GM21576 (cell line): ENCODE results near the gene DNAJB2.

Experiments
- ATAC-seq: cut with Tn5 transposase; IDR thresholded peaks from one replicate; pipeline ENCODE4 v1.9.1; 2021; ENCODE audit warnings: mild to moderate bottlenecking, moderate library complexity; ENCODE audit not compliant: unreplicated experiment

The DNAJB2 gene

DNA sequence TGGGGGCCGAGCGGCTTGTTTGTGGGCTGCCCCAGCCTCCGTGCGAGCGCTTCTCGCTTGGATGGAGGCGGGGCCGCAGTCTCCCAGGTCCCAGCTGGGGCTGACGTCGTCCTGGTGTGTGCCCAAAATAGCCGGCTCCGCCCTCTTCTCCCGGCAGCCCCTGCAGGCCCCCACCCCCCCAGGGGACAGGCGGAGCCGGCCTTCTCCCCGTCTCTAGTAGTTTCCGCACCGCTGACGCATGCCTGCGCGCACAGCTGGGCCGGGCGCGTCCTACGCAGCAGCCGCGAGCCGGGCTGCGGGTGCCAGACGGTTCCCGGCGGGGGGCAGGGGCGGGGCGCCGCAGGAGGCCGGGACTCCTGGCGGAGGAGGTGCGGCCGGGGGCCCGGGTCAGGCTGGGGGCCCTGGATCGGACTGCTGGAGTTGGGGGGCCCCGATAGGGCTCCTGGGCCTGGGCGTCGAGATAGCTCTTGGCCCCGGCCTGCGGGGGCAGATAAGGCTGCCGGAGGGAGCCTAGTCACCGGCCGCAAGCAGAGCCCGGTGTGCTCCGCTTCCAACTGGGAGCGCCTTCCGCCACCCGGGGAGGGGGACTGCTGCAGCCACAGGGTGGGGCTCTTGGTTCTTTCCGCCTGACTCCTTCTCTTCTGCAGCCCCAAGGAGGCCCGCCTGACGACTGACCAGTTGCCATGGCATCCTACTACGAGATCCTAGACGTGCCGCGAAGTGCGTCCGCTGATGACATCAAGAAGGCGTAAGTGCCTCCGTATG, at the start of gene DNAJB2:
Gene DNAJB2 (plus strand): TSS at position 216 of the 765 bp plus-strand sequence. CDS start 468 bp downstream, at position 684.
- ATAC-seq = peak; percentile 79

DNA sequence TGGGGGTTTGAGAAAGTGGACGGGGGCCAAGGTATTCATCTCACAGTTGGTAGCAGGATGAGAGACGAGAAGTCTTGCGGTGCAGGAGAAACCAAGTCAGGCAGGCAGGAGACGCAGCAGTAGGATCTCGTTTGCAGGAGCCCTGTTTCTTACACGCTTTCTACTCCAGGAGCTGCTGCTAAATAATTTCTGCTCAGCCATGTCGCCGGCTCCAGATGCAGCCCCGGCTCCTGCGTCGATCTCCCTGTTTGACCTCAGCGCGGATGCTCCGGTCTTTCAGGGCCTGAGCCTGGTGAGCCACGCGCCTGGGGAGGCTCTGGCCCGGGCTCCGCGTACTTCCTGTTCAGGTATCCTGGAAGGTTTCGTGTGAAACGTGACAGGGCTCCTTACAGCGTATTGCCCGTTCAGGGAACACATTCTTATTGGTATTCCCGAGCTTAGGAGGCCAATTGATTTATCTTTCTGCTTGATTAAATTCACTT, 49.1 kb upstream of the DNAJB2 start:
- ATAC-seq = peak; percentile 27

DNA sequence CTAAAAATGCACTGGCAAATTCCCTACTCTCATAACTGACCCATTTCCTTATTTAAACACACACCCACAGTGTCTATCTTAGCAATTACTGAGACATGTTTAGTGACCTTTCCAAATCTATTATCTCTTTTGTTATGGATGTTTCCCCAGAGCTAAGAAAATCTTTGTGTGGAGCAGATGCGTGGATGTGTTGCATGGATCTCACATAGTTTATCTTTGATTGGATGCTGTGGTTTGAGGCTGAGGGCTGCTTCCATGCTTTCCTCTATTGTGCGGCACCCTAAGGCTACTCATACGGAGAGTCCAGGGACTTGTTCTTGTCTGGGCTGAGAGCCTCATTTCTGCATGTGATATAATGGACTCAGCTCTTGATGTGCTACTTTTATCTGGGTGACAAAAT, 44.8 kb upstream of the DNAJB2 start:
- no peak for ATAC-seq

DNA sequence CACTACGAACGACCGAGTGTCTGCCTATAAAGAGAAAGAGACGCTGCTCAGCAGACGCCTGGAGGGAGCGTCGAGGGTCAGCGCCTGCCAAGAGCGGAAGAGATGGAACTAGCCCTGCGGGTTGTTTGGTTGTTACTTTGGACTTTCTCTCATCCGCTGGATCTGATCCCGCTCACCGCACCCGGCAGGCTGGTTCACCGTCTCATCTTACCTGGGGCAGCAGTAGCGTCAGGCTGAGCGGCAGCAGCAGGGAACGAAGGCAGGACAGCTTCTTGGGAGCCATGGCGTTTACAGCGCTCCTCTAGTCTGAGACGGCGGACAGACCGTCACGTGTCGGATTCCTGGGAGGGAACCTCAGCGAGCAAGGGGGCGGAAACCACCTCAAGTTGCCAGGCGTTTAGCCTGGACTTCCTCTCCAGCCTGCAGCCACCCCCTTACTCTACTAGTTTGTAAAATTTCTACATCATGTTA, 35.8 kb upstream of the DNAJB2 start:
- no peak for ATAC-seq

DNA sequence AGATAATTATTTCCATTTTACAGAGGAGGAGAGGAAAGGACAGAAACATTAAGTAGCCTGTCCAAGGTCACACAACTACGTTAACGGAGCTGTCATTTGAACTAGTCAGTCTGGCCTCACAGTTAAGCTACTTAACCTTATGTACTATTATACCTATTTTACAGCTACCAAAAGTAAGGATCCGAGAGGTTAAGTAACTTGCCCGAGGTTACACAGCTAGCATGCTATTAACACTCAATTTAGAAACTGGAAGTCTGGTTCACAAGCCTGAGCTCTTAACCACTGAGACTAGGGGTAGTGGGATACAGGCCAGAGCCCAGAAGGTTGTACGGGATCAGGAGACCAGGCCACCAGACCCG, 34.4 kb upstream of the DNAJB2 start:
- ATAC-seq = no peak

DNA sequence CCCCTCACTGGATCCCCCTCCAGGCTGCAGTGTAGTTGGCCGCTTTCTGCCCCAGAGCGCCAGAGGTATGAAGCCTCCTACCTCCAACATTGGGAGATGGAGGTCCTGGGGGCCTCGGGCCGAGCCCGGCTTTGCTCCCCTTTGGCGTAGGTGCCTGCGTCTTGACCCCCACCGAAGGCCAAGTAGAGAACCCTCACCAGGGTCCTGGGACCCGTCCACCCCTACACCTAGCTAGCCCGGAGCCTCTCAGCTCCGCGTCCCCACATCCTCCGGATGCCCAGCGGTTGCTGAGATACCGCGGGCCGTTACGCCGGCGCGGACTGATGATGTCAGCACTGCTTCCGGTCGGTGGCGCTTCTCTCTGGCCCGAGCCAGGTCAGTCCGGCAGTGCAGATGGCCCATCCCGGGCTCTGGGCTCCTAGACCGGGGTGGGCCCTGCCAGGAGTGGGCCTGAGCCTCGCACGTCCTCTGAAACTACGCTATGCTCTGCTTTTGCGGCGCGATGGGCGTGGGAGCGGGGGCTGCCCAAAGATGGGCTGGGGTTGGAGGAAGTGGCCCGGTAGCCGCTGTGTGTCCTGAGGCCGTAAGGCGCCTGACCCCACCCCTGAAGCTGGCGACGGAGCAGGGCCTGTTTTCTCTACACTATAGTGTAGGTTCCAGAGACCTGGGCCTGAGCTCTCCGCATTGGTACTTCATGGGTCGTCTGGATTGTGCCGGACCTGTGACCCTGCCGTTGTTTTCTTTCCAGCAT, 33.8 kb upstream of the DNAJB2 start, which contains the start of the genes GLB1L and STK16:
Gene GLB1L (minus strand): TSS at position 297 of the 751 bp plus-strand sequence. CDS start 1,871 bp downstream, outside the sequence.
Gene STK16 (plus strand): TSS at position 332 of the 751 bp plus-strand sequence. CDS start 521 bp downstream, outside the sequence.
- peak; percentile 63 for ATAC-seq

DNA sequence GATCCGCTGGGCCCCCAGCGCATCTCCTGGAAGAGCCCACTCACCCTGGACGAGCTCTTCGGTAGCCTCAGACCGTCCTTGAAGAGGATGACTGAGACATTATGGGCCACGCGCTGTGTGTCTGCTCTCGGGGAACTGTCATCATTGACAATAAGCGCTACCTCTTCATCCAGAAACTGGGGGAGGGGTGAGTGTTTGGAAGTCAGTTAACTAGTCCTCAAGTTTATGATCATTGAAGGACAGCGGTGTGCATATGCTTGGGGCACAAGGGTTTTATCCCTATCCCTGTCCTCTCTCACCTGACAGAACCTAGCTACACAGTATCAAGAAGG, 33.3 kb upstream of the DNAJB2 start:
- ATAC-seq = no peak

DNA sequence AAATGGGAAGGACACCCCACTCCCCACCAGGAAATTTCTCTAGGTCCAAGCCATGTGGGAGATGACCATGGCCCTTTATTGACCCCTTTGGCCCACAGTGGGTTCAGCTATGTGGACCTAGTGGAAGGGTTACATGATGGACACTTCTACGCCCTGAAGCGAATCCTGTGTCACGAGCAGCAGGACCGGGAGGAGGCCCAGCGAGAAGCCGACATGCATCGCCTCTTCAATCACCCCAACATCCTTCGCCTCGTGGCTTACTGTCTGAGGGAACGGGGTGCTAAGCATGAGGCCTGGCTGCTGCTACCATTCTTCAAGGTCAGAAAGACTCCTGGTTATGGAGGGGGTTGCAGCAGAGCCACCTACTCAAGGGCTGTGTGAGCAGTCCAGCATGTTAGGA, 32.6 kb upstream of the DNAJB2 start:
- ATAC-seq = no peak

DNA sequence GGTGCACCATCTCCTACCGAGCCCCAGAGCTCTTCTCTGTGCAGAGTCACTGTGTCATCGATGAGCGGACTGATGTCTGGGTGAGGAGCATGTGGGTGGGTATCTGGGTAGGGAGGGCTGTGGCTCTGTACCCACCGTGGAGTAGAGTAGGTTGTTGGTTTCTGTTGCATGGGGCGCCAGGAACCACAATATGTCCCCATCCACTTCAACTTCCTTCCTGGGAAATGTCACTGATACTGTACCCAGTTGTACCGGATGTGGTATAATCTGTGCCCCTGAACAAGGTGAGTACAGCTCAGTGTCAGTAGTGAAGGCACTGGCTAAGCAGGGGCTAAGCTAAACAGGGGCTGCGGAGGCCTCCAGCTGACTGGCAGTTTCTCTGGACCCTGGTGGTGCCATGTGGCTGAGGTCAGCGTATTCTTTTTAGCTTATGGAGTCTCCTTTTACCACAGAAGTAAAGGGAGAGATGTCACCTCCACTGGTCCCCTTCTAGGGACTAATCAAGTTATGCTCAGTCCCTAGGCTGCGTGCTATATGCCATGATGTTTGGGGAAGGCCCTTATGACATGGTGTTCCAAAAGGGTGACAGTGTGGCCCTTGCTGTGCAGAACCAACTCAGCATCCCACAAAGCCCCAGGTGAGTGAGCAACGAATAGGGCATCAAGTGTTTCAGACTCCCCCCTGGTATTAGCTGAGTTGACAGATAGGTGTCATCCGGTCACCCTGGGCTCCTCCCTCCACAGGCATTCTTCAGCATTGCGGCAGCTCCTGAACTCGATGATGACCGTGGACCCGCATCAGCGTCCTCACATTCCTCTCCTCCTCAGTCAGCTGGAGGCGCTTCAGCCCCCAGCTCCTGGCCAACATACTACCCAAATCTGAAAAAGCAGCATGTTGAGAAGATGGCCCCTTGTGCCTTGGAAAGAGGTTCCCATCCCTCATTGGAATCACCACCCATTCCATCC, 31.2 kb upstream of the DNAJB2 start:
- ATAC-seq = no peak

DNA sequence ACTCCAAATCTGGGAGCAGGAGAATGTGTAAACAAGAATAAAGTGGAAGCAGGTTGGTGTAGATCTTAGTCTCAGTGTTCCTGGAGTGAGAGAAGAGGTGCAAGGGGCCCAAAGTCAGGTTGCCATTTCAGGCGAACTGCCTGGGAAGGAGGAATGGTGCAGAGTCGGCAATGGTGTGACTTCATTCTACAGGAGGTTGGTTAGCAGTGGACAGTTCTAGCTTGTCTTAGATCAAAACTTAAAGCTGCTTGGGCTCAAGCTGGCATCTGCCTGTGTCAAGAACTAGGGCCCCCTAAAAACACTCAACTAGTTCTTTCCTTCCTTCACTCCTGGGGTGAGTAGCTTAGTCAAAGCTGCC, 30.3 kb upstream of the DNAJB2 start:
- ATAC-seq = no peak

DNA sequence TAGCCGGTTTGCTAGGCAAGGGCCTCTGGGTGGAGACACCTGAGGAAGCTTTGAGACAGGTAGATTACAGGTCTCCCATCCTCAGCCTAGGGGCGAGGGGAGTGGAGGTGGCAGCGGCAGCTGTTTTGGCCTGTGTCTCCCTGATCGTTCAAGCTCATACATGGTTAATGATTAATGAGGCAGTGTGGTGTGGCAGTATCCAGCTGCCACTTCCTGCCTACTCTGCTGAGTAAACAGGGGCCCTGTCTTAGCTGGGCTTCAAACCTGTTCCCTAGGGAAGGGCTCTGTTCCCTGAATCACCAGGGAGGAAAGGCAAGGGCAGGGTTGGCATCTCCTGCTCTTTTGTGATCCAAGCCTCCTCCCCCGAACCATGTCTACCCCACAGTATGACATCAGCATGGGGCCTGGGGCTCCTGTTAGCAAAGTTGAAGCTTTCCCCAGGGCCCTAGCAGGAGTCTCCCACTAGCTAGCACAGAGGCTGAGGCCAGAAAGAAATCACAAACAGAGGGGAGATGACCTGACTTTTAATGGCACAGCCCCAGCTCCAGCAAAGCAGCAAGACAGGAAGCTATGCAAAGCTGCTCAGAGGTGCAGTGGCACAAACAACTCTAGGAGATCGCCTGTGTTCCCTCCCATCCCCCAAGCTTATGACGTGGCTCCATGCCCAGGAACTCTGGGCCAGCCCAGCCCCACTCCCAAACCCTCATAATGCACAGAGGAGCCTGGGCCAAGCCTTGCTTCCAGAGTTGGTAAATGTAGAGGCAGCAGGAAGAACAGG, 29.8 kb upstream of the DNAJB2 start:
- peak; percentile 30 for ATAC-seq

DNA sequence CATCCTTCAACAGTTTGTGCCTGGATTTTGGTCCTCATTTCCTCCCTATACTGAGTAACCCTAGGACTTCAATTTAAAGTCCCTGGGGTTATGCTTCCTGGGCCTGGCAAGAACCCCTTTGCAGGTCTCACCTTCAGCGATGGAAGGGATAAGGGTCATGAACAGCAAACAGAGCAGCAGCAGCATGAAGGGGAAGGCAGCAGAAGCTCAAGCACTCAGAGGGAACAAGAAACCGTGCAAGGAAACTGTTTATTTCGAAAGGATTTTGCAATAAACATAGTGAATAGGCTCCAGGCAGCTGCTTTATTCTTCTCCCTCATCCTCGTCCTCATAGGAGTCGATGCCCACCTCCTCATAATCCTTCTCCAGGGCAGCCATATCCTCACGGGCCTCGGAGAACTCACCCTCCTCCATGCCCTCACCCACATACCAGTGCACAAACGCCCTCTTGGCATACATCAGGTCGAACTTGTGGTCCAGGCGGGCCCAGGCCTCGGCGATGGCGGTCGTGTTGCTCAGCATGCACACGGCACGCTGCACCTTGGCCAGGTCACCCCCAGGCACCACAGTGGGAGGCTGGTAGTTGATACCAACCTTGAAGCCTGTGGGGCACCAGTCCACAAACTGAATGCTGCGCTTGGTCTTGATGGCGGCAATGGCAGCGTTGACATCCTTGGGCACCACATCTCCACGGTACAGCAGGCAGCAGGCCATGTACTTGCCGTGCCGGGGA, 29.0 kb upstream of the DNAJB2 start:
- ATAC-seq = no peak

DNA sequence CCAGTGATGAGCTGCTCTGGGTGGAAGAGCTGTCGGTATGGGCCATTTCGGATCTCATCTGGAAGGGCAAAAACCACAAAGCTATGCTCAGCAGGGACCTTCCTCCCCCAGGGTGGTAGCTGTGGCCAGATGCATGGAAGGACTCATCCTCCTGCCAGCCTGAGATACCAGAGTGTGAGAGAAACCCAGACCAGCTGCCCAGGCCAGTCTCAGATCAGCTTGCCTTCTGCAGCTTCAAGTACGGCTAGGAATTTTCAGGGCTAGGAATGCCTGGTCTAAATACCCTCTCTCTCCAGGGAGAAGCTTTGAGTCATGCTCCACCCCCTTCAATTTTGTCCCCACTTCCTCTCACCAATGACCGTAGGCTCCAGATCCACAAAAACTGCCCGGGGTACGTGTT, 27.5 kb upstream of the DNAJB2 start:
- no peak for ATAC-seq

DNA sequence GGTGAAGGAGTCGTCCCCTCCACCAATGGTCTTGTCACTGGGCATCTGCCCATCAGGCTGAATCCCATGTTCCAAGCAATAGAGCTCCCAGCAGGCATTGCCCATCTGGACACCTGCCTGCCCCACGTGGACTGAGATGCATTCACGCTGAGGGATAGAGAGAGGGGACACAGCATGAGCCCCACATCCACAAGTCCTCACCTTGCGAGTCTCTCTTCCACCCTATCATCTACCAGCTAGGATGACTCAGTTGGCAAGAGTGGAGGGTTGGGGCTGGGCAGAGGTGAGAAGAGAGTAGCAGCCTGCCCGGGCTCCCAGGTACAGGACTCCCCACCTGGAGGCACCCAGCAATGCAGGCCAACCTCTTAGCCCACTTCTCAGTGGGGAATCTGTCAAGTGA, 27.1 kb upstream of the DNAJB2 start:
- no peak for ATAC-seq

DNA sequence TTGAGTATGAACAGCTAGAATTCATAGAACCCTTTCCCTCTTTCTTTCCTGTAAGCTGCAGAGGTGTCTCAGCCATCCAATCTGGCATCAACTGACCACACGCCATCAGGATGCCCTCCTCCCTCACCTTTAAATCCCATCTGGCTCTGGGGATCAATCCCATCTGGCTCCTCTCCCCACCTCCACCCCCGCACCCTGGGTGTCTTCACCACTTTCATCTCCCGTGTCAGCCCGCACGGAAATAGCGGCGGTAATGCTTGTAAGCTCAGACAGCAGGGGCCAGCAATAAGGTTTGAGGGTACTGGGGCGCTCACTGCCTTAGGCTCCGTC, 26.6 kb upstream of the DNAJB2 start:
- no peak for ATAC-seq

DNA sequence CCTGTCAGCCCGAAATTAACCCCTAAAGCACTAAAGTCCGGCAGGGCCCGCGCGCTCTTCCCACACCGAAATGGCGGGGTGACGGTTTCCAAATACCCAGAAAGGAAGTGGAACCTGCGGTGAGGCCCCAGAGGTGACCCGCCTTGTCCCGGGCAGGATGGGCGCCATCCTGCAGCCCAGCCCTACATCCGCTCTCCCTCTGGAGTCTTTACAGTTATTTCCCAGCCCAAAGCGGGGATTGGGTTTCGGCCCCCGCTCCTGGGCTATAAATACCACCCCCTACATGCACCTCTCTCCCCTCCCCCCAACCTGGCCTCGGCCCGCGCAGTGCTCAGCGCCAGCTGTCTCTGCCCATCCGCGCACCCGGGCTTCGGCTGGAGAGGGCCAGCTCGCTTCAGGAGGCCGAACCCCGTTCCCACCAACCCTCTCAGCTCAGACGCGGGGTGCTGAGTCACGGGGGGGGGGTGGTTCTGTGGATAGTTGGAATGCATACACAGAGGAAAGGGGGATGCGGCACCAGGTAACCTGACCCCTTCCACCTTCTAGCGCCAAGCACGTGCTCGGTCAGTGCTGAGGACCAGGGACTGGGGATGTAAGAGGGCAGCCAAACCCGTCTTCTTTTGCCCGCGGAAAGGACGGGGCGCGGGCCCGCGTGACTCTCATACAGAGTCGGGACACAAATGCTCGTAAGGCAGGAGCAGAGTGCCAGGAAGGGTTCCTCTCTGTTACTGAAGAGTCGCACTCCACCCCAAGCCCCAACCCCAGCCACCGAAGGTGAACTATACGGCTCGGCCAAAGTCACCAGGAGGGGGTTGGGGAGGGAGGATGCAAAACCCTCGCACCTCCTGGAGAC, 26.0 kb upstream of the DNAJB2 start, which contains the start of gene TUBA4B:
Gene TUBA4B (plus strand): TSS at position 344 of the 853 bp plus-strand sequence. CDS start 165 bp downstream, at position 509.
- ATAC-seq = peak; percentile 2

DNA sequence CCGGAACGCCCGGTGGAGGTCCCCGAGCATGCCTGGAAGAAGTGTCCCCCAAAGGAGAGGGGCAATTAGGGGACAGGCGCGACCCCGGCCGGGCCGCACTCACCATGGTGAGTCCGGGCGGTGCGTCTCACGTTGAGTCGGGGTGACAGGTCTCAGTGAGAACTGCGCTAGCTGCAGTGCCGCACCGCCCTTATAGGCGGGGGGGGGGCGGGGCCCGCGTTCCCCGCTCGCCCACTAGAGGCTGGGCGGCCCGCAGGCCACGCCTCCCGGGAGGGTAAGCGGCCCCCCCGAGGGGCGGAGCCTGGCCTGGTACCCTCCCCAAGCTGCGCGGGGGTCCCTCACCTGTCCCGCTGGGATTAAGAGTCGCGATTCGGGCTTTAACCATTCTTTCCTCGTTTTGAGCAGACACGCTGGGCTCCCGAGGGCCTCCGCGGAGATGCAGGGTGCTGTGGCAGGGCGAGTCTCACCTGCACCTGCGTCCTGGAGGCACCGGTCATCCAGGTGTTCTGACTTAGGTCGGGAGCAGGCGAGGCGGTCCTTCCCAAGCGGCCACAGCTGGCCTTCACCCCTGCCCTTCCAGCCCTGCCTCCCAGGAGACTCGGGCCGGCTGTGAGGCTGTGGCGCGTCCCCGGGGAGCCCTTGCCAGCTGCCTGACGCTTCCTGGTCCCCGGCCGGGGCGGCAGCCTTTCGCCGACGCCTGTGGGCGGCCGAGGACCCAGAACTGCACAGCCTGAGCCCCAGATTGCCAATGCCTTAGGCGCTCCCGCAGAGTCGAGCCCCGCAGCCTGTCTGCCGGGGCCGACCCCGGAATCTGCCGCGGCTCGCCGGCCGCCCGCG, 25.2 kb upstream of the DNAJB2 start, which contains the start of gene TUBA4A:
Gene TUBA4A (minus strand): TSS at position 166 of the 837 bp plus-strand sequence. CDS start 60 bp downstream, at position 106.
- ATAC-seq = peak; percentile 47
